ENCODE measurements around the gene ZNF775.

GRCh38 chr7:150351587-150352194 lies 27.4 kb upstream of the ZNF775 start:
- TF ChIP-seq TAF1 (IDR thresholded peaks at IDR 0.05; ENCODE audit: low read depth), result no peak
- no peak for TF ChIP-seq YY1 (IDR thresholded peaks at IDR 0.05; ENCODE audit: low read depth)
- TF ChIP-seq MAX (IDR thresholded peaks at IDR 0.05), result no peak
- no peak for TF ChIP-seq CREB1 (IDR thresholded peaks at IDR 0.05; ENCODE audit: low read depth)
- TF ChIP-seq EP300 (IDR thresholded peaks at IDR 0.05; ENCODE audit: borderline replicate concordance), result no peak
- TF ChIP-seq ZBTB7A (IDR thresholded peaks at IDR 0.05; ENCODE audit: low read depth), result no peak
- TF ChIP-seq EGR1 (IDR thresholded peaks at IDR 0.05), result no peak
- no peak for TF ChIP-seq RAD21 (IDR thresholded peaks at IDR 0.05; ENCODE audit: low read depth)
- no peak for TF ChIP-seq CEBPB (IDR thresholded peaks at IDR 0.05)
- no peak for TF ChIP-seq NFIC (IDR thresholded peaks at IDR 0.05)
- no peak for TF ChIP-seq REST (IDR thresholded peaks at IDR 0.05; ENCODE audit: low read depth)
- TF ChIP-seq TEAD4 (IDR thresholded peaks at IDR 0.05), result no peak
- TF ChIP-seq FOXM1 (IDR thresholded peaks at IDR 0.05; ENCODE audit: borderline replicate concordance, low read depth), result no peak

All from Ishikawa (cell line).